CD4-positive, alpha-beta T cell treated with Interleukin-6 for 4 hours (primary cell): ENCODE measurements around the gene HSPA4.
A peak's percentile ranks its signal among the peaks of the same experiment; 100 is the strongest.

Experiments
- DNase-seq: peaks from one replicate; pipeline ENCODE4 v3.0.0-alpha.2; 2020; ENCODE audit warnings: mixed read lengths

HSPA4 gene

DNA sequence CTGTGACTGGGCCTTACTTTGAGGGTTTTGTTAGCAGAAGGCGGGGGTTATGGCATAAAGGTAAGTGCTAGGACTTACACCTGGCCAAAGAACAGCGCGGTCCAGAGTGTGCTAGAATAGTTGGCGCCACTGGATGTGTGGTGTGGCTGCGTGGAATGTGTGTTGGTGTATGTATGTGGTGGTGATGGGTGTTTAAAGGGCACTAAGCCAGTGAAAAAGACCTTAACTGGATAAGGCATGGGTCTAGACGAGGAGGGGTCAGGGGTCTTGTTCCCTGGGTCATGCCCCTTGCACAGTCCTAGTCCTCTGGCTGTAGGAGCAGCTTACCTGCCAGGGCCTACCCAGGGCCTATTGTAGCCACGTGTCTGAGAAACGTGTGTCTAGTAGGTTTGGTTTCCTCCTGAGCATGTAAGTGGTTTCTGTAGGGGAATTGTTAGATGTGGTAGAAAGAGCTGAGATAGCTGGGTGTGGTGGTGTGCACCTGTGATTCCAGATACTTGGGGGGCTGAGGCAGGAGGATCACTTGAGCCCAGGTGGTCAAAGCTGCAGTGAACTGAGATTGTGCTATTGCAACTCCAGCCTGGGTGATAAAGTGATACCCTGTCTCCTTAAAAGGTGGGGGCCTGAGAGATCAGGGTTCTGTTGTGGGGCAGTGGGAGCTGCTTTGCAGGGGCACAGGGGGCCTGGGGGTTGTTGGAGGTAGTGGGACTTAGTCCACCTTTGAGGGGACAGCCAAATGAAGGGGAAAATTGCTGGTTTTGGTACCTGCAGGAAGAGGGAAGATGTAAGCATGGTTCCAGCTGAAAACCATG lies 55.2 kb downstream of the HSPA4 start:
- DNase-seq: no peak

DNA sequence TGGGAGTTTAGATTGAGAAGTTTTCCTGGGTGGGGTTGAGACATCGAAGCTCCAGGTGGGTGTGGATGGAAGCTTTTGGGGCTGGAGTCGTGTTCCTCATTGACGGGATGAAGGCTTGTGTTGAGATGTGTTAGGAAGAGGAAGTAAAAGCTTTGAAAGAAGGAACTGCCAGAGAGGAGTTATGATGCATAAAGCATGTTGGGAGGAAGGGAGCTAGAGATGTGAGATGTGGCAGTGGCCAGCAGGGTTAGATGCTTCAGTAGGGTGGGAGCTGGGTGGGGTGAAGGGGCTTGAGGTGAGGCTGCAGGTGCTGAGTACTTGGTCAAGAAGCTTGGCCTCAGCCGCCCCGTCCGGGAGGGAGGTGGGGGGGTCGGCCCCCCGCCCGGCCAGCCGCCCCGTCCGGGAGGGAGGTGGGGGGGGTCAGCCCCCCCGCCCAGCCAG lies 56.7 kb downstream of the HSPA4 start:
- DNase-seq: no peak

- no peak for DNase-seq
These were observed 58.1 kb downstream of the HSPA4 start for GRCh38 chr5:133109655-133110483.

DNA sequence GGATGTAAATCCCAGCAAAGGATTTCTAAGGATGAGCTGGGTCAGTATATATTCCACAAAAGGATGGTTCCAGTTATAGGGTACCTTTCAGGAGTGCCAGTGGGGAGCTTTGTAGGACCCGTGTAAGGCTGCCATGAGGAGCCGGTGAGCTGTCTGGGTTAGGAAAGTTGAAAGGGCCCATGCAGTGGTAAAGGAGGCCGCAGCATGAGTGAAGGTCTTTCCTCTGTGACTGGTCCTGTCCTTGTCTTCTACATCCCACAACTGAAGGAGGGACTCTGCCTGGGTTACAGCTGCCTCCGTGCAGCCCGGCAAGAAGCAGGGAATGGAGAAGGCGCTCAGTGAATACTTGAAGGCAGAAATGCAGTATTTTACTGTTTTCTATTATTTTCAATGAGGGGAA lies 58.9 kb downstream of the HSPA4 start:
- DNase-seq: no peak

DNA sequence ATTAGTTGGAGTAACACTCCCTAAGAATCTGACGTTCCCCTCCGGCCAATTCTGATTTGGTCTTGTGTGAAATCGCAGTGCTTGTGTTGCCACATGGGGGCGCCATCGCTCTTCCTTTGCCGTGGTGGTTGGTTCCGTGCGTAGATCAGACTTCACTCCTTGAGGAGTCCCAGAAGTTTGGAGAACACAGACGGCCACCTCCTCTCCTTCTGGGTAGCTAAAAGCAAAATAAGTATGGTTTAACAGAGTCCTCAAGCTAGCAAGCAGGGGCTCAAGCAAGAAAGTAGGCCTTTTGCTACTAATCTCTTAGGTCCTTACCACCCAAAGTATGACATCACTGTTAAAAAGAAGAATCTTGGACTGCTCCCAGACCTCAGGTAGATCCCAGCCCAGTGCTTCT lies 59.5 kb downstream of the HSPA4 start:
- DNase-seq: peak; percentile 88

DNA sequence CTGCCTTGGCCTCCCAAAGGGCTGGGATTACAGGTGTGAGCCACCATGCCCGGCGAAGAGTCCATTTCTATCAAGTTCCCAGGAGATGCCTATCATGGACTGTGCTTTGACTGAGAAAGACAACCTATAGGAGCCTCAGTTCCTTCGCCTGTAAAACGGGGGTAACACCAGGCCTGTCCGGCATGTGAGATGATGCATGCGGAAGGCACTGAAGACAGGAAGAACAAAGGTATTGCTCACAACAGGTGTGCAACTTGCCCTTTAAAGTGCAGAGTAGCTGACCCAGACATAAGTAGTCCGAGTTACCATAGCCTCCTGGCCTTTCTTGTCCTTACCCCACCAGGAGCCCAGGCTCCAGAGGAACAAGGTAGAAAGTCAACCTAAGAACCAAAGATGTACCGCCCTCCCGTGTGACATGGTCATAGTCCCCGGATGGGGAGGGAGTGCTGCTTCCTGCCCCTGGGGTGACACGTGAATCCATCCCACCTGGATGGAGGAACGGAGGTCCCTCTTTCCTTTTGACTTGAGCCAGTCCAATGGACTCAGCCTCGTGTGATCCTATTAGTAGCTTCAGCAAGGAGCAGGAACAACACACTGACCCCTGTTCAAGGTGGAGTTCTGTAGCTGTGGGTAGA lies 60.3 kb downstream of the HSPA4 start:
- DNase-seq: no peak

DNA sequence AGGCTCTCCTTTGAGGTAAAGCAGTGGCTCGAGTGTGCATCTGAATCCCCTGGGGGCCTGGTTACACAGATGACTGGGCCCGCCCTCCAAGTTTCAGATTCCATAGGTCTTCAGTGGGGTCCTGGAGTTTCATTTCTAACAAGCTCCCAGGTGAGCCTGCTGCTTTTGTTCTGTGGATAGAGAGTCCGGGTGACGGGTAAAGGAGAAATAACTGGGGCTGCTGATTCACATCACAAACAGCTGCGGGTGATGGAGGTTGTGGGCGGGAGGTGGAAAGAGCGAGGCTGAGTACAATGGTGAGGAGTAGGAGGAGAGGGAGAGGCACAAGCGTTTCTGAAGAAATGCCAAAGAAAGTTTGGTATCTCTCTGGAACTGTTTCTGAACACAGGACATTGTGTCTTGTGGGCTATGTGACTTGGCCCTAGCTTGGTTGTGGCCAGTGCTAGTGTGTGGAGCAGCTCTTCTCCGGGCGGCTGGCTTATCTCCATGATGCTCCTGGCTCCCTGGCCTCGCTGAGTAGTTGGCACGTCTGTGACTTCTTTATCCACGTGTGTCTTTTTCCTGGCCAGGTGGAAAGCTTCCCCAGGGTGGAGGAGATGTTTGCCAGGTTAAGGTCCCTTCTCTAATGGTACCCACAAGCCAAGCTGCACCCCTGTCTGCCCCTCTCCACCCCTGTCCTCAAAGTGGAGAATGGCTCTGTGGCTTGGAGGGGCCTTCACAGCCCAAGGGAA lies 61.7 kb downstream of the HSPA4 start:
- DNase-seq: no peak

GRCh38 chr5:133114166-133114932 lies 62.5 kb downstream of the HSPA4 start:
- no peak for DNase-seq

GRCh38 chr5:133114933-133115310 lies 63.1 kb downstream of the HSPA4 start:
- DNase-seq: no peak

GRCh38 chr5:133116601-133117000 lies 64.8 kb downstream of the HSPA4 start:
- no peak for DNase-seq

- no peak for DNase-seq
These were observed 65.5 kb downstream of the HSPA4 start for GRCh38 chr5:133117166-133117911.

DNA sequence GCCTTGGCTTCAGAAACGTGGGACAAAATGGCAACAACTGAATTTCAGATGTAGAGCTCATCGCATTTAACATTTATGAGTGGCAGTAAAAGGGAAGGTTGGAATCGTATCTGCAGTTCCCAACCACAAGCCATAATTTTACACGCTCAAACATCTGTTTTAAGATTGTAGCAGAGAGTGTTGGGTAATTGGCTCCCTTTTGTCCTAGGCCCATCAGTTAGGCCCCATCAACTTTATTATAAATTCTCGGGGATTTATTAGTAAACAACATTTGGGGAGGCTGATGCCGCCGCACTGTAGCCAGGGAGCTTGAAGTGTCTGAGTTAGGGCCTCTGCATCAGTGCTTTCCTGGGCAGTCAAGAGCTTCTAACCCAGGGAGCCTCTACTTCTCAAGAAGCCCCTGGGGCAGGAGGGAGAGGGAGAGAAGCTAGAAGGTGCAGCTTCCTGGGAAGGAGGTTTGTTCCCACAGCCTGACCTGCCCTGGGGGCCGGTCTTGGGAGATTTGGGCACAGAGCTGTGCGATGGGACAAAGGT lies 66.2 kb downstream of the HSPA4 start:
- DNase-seq: no peak

DNA sequence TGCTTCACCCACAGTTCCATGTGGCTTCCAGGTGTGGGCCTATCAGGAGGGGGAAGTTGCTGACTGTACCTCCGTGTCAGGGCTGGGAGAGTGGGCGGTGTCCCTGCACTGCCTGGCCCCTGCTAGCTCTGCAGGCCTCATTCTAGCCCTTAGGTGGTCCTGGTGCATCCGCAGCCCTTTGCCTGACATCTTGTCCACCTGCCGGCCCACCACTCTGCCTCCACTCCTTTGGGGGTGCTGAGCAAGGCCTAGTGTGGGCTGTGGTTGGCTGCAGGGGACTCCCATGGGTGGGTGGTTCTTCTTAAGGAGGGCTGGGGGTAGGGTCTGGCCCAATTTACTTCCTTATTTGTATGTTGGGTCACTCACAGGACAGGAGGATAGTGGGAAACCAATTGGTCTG lies 66.9 kb downstream of the HSPA4 start:
- DNase-seq: no peak

- no peak for DNase-seq
These were observed 67.5 kb downstream of the HSPA4 start for GRCh38 chr5:133119233-133119711.

DNA sequence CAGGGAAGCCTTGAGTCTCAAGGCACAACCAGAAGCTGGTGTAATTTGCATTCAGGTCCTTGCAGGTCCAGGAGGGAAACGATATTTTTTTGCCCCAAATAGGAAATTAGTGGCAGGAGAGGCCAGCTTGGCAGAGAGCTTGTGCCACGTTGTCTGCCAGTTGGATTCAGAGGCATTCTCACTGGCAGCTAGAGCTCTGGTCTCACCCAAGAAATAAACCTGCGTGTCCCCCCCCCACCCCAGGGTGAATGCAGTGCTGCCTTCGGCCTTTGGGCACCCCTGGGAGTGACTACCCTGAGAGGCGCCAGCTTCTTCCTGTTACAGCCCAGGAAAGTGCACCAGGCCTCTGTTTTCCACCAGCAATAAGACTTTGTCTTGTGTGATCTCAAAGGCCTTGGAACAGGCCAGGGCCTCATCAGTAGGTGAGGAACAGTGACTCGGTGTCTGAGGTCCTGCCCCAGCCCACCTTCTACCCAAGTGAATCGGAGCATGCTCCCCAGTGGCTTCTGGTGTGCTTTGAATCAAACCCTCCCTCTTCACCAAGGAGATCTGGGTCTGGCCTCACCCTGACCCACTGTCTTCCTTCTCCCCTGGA lies 68.4 kb downstream of the HSPA4 start:
- no peak for DNase-seq

GRCh38 chr5:133121080-133121479 lies 69.3 kb downstream of the HSPA4 start:
- no peak for DNase-seq

DNA sequence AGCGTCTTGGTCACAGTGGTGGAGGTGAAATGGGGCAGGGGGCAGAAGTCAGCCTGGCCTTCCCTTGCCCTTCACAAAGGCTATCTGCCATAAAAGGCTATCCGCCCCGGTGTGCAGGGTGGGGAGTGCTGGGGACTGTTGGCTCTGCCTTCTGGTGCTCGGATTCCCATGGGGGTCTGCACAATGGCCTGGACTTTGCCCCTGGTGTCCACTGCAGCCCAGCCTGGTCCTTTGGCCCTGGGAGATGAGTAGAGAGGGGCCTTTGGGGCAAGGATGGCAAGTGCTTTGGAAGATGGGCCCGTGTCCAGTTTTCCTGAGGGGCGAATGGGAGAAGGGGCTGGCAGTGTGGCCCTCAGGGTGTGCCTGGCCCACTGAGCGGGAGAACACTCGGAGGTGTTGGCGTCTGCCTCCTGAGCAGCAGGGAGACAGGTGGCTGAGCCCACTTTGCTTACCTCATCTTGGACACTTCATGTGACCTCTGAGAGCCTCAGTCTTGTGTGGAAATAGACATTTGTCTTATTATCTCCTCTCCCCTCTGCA lies 69.9 kb downstream of the HSPA4 start:
- DNase-seq: no peak

DNA sequence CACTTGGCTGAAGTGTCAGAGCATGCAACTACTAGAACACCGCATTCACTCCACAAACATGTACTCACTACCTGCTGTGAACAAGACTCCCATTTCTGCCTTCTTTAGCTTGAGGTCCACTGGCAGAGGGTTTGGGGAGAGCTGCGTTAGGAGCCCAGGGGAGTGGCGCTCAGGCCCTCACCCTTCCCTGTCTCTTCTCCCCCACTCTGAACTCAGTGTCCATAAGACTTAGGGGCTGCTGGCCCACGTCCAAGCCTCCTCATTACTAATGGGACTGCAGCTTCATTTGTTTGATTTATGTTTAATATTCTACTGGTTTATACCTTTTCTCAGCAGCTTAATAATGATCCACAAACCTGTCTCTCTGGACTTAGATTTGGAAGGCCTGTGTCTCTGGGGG lies 70.9 kb downstream of the HSPA4 start:
- DNase-seq: no peak

GRCh38 chr5:133123297-133123696 lies 71.5 kb downstream of the HSPA4 start:
- no peak for DNase-seq

DNA sequence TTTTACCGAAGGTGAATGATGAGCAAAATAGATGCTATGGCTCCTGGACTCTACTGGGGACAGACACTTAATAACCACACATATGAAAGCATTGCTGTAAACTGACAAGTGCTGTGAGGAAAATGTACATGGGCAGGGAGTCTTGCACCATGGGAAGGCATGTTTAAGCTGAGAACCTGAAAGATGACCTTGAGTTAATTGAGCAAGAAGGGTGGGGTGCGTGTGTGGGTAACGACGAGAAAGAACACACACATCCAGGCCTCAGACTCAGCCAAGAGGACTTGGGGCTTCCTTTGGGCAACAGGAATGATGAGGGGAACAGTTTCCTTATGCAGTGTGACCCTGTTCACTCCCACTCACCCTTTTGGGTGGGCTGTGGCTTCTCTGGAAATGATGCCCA lies 73.1 kb downstream of the HSPA4 start:
- no peak for DNase-seq
